ENCODE measurements around the gene CAMKMT. TPM values are rescaled to one million over a fixed set of nuclear protein-coding genes. Genes with fewer than 3 reads are reported as not detected.

Gene CAMKMT
- total and polyA plus RNA-seq, 10 donors: 4.1 to 26.1 (median 11.0) TPM

DNA sequence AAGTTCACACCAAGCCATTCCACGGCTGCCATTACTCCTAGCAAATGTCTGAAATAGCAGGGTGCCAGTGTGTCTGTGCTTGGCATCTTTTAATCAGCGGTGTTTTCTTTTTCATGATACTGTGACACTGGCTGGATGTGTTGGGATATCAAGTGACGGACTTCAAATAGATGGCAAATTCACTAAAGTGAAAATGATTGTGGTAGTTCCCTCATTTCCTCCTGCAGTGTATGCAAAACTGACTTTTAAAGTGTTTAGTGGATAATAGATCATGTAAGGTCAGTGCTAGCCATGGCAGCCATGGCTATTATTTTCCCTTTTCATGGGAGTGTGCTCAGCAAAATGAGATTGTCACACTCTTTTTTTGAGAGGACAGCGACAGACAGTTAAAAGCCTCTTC, 318.2 kb downstream of the CAMKMT start:
- Histone ChIP-seq H3K4me3 (no peak overlapping the region), H3K36me3 (no peaks in the 10 kb centered on the region), H3K4me1 (no peaks in the 10 kb centered on the region), H3K9me3 (no peaks in the 10 kb centered on the region), H3K27me3 (replicated peaks in 1 of 7) (no peaks in the 10 kb centered on the region), H3K27ac (no peak overlapping the region)
- intact Hi-C loops (cut with DNase I; ENCODE audit: low total_unique reads): no loop called here
- WGBS, 5 donors: 73 to 79% (median 78%) methylated on average over 4 of the region's 4 CpGs
- no peak for DNase-seq
- TF ChIP-seq CTCF (IDR thresholded peaks at IDR 0.05 in 8 of 11, conservative IDR thresholded peaks at IDR 0.05 in 3 of 11): no peak
- no peak for TF ChIP-seq POLR2A (IDR thresholded peaks at IDR 0.05)
- TF ChIP-seq POLR2AphosphoS5 (IDR thresholded peaks at IDR 0.05): no peak

GRCh38 chr2:44680424-44680971, 318.8 kb downstream of the CAMKMT start:
- Histone ChIP-seq H3K4me1 (no peaks in the 10 kb centered on the region), H3K4me3 (no peak overlapping the region), H3K9me3 (no peaks in the 10 kb centered on the region), H3K36me3 (no peaks in the 10 kb centered on the region), H3K27me3 (replicated peaks in 1 of 7) (no peaks in the 10 kb centered on the region), H3K27ac (no peak overlapping the region)
- intact Hi-C loops (cut with DNase I; ENCODE audit: low total_unique reads): no loop called here
- 74 to 86% (median 81%) methylated on average over 8 of the region's 8 CpGs for WGBS, 5 donors
- TF ChIP-seq POLR2AphosphoS5 (IDR thresholded peaks at IDR 0.05) (no peak), POLR2A (IDR thresholded peaks at IDR 0.05) (no peak)
- DNase-seq: no peak

DNA sequence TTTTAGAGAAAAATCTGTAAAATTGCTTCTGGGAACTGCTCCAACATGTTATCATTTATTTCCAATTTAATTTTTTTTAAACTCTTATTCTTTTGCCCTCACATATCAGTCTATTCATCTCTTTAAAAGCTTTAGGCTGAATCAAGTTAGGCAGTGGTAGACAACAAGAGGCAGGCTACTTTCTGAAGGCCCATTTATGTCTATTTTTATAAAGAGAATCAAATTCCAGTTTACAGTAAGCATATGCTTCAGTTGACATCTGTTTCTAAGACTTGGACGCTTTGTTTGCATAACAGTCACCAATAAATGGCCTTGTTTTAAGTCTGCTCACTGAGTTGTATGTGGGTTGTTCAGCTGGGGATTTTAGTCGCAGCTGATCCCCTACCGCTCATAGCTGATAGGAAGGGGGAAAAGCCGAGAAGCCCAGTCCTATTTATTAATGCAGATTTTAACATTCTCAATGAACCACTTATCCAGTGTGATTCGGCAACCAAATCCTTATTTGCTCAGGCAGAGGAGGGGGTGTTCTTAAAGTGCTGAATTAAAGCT, 319.3 kb downstream of the CAMKMT start:
- Histone ChIP-seq H3K27ac (no peak overlapping the region), H3K4me3 (no peak overlapping the region), H3K27me3 (replicated peaks in 1 of 7) (no peaks in the 10 kb centered on the region), H3K36me3 (no peaks in the 10 kb centered on the region), H3K4me1 (no peaks in the 10 kb centered on the region), H3K9me3 (no peaks in the 10 kb centered on the region)
- no peak for TF ChIP-seq POLR2A (IDR thresholded peaks at IDR 0.05)
- TF ChIP-seq POLR2AphosphoS5 (IDR thresholded peaks at IDR 0.05): no peak
- no peak for TF ChIP-seq CTCF (IDR thresholded peaks at IDR 0.05 in 8 of 11, conservative IDR thresholded peaks at IDR 0.05 in 3 of 11)
- DNase-seq: no peak
- intact Hi-C loops (cut with DNase I; ENCODE audit: low total_unique reads): no loop called here
- WGBS, 5 donors: 67 to 89% (median 84%) methylated on average over 5 of the region's 5 CpGs

DNA sequence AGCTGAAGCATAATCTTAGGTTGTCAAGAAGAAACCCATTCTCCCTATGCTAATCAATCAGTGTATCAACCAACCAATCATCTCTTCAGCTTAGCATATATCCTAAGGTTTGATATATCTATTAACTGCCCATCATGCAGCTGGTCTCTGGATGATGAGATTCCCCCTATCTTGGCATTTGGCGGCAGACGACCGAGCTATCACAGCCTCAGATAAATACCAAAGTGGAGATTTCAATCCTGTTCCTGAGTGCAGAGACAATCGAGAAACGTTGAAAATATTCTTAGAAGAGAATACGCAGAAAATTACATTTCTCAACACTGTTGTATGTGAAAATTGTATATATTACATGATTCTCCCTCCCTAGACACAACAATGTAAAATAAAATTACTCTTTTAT, 320.7 kb downstream of the CAMKMT start:
- intact Hi-C loops (cut with DNase I; ENCODE audit: low total_unique reads): no loop called here
- no peak for DNase-seq
- no peak overlapping the region for H3K27ac ChIP-seq
- H3K36me3 ChIP-seq: no peaks in the 10 kb centered on the region
- H3K4me3 ChIP-seq: no peak overlapping the region
- no peaks in the 10 kb centered on the region for H3K27me3 ChIP-seq (replicated peaks in 1 of 7)
- TF ChIP-seq POLR2AphosphoS5 (IDR thresholded peaks at IDR 0.05) (no peak), POLR2A (IDR thresholded peaks at IDR 0.05) (no peak), CTCF (IDR thresholded peaks at IDR 0.05 in 8 of 11, conservative IDR thresholded peaks at IDR 0.05 in 3 of 11) (no peak)
- H3K9me3 ChIP-seq: no peaks in the 10 kb centered on the region
- WGBS, 5 donors: 92 to 98% (median 94%) methylated on average over 6 of the region's 6 CpGs
- H3K4me1 ChIP-seq: no peaks in the 10 kb centered on the region

All from spleen (tissue), 11 donors.